Measurements from ENCODE around the gene CST9. TPM values are rescaled to one million over a fixed set of nuclear protein-coding genes. Genes with fewer than 3 reads are reported as not detected.

CST9 gene
- total RNA-seq, 3 donors from 2014 or later (not counting 1 experiment from before 2014, with no cell fraction given), result not detected

GRCh38 chr20:23588434-23589403, 17.0 kb downstream of the CST9 start:
- H3K27me3 Mint-ChIP-seq (ENCODE audit: low read depth in 2 of 2), result peaks cover 0 to 3% of the 10 kb centered on the region in 2 donors
- no peak overlapping the region for H3K4me3 ChIP-seq (ENCODE audit: low read length)
- no peaks in the 10 kb centered on the region for H3K9me3 Mint-ChIP-seq
- H3K36me3 Mint-ChIP-seq, result no peaks in the 10 kb centered on the region
- DNase-seq (no peak), ATAC-seq (no peak)
- intact Hi-C loops (cut with micrococcal nuclease), result no loop called here
- no peak overlapping the region for H3K4me3 Mint-ChIP-seq
- TF ChIP-seq CTCF (IDR thresholded peaks at IDR 0.05), result no peak
- no peaks in the 10 kb centered on the region for H3K36me3 ChIP-seq (ENCODE audit: control insufficient read depth, insufficient read depth, low read length)
- H3K27ac Mint-ChIP-seq, result no peak overlapping the region
- H3K9me3 ChIP-seq (ENCODE audit: control insufficient read depth, insufficient read depth, low read length), result no peaks in the 10 kb centered on the region
- 84% methylated on average over 6 of the region's 10 CpGs for WGBS (ENCODE audit: insufficient coverage)
- H3K4me1 ChIP-seq (ENCODE audit: control insufficient read depth, insufficient read depth, low read length), result peaks cover 4% of the 10 kb centered on the region
- peaks cover 6 to 8% of the 10 kb centered on the region in 2 donors for H3K4me1 Mint-ChIP-seq
- no peaks in the 10 kb centered on the region for H3K27me3 ChIP-seq (ENCODE audit: control insufficient read depth, insufficient read depth, low read length)
- H3K27ac ChIP-seq (ENCODE audit: low read length), result no peak overlapping the region

GRCh38 chr20:23587631-23588030, 18.1 kb downstream of the CST9 start:
- Mint-ChIP-seq H3K4me1 (peaks cover 6 to 8% of the 10 kb centered on the region in 2 donors), H3K4me3 (no peak overlapping the region), H3K27me3 (ENCODE audit: low read depth in 2 of 2) (peaks cover 2 to 7% of the 10 kb centered on the region in 2 donors), H3K27ac (no peak overlapping the region), H3K36me3 (no peaks in the 10 kb centered on the region), H3K9me3 (no peaks in the 10 kb centered on the region)
- intact Hi-C loops (cut with micrococcal nuclease), result no loop called here
- 88% methylated on average over 7 of the region's 7 CpGs for WGBS (ENCODE audit: insufficient coverage)
- peak in 1 of 3 donors; percentile 21 for ATAC-seq
- no peak for TF ChIP-seq CTCF (IDR thresholded peaks at IDR 0.05)
- Histone ChIP-seq H3K4me3 (ENCODE audit: low read length) (no peak overlapping the region), H3K27ac (ENCODE audit: low read length) (no peak overlapping the region), H3K4me1 (ENCODE audit: control insufficient read depth, insufficient read depth, low read length) (peaks cover 4% of the 10 kb centered on the region), H3K36me3 (ENCODE audit: control insufficient read depth, insufficient read depth, low read length) (no peaks in the 10 kb centered on the region), H3K27me3 (ENCODE audit: control insufficient read depth, insufficient read depth, low read length) (no peaks in the 10 kb centered on the region), H3K9me3 (ENCODE audit: control insufficient read depth, insufficient read depth, low read length) (no peaks in the 10 kb centered on the region)
- no peak for DNase-seq

GRCh38 chr20:23586735-23587525, 18.8 kb downstream of the CST9 start:
- Histone ChIP-seq H3K9me3 (ENCODE audit: control insufficient read depth, insufficient read depth, low read length) (no peaks in the 10 kb centered on the region), H3K27ac (ENCODE audit: low read length) (no peak overlapping the region), H3K27me3 (ENCODE audit: control insufficient read depth, insufficient read depth, low read length) (no peaks in the 10 kb centered on the region), H3K4me3 (ENCODE audit: low read length) (no peak overlapping the region), H3K36me3 (ENCODE audit: control insufficient read depth, insufficient read depth, low read length) (no peaks in the 10 kb centered on the region), H3K4me1 (ENCODE audit: control insufficient read depth, insufficient read depth, low read length) (peaks cover 4% of the 10 kb centered on the region)
- DNase-seq (no peak), ATAC-seq (peak in 1 of 3 donors; percentile 21)
- TF ChIP-seq CTCF (IDR thresholded peaks at IDR 0.05), result no peak
- Mint-ChIP-seq H3K4me1 (peaks cover 6 to 8% of the 10 kb centered on the region in 2 donors), H3K36me3 (no peaks in the 10 kb centered on the region), H3K27ac (no peak overlapping the region), H3K4me3 (no peak overlapping the region), H3K9me3 (no peaks in the 10 kb centered on the region), H3K27me3 (ENCODE audit: low read depth in 2 of 2) (peaks cover 8 to 12% of the 10 kb centered on the region in 2 donors)
- WGBS (ENCODE audit: insufficient coverage), result 82% methylated on average over 13 of the region's 13 CpGs
- intact Hi-C loops (cut with micrococcal nuclease), result no loop called here
